PFSK-1 (cell line): ENCODE results near the gene SPATA6. TPM values are rescaled to one million over a fixed set of nuclear protein-coding genes. Genes with fewer than 3 reads are reported as not detected.

Source experiments
- FOXP2 ChIP-seq: optimal IDR thresholded peaks from 2 replicates; pipeline ENCODE3; 2011; ENCODE audit warnings: borderline replicate concordance, control low read depth, inconsistent platforms; ENCODE audit not compliant: insufficient read depth; ENCODE audit errors: extremely low read length, extremely low read depth
- POLR2AphosphoS5 ChIP-seq: IDR thresholded peaks from 2 replicates; pipeline ENCODE4 v1.6.1; 2012; ENCODE audit warnings: low read depth, mild to moderate bottlenecking, control low read depth, low read length, moderate library complexity
- REST ChIP-seq, 2 experiments: IDR thresholded peaks; 2 replicates each; pipeline versions ENCODE4 v1.6.1 to v1.8.0; 2011 to 2012; ENCODE audit warnings: low read depth in 2 of 2, low read length in 2 of 2, control low read depth in 1 of 2, inconsistent platforms in 1 of 2, mild to moderate bottlenecking in 1 of 2, moderate library complexity in 1 of 2; ENCODE audit not compliant: insufficient read depth in 1 of 2
- SIN3A ChIP-seq: IDR thresholded peaks from 2 replicates; pipeline ENCODE4 v1.6.1; 2012; ENCODE audit warnings: mild to moderate bottlenecking, low read length, moderate library complexity, borderline replicate concordance; ENCODE audit not compliant: insufficient read depth
- TAF1 ChIP-seq: IDR thresholded peaks from 2 replicates; pipeline ENCODE4 v1.6.1; 2012; ENCODE audit warnings: low read length, control low read depth, borderline replicate concordance; ENCODE audit not compliant: insufficient read depth
- polyA plus RNA-seq: library from polyadenylated mRNA; unstranded; fragments of >200 nt; gene quantifications from one replicate; pipeline ENCODE4 v1.2.1, GENCODE V29; 2012; ENCODE audit warnings: low read depth, missing spikeins; ENCODE audit not compliant: insufficient read length

SPATA6 gene
- polyA plus RNA-seq: 0.06 TPM

DNA sequence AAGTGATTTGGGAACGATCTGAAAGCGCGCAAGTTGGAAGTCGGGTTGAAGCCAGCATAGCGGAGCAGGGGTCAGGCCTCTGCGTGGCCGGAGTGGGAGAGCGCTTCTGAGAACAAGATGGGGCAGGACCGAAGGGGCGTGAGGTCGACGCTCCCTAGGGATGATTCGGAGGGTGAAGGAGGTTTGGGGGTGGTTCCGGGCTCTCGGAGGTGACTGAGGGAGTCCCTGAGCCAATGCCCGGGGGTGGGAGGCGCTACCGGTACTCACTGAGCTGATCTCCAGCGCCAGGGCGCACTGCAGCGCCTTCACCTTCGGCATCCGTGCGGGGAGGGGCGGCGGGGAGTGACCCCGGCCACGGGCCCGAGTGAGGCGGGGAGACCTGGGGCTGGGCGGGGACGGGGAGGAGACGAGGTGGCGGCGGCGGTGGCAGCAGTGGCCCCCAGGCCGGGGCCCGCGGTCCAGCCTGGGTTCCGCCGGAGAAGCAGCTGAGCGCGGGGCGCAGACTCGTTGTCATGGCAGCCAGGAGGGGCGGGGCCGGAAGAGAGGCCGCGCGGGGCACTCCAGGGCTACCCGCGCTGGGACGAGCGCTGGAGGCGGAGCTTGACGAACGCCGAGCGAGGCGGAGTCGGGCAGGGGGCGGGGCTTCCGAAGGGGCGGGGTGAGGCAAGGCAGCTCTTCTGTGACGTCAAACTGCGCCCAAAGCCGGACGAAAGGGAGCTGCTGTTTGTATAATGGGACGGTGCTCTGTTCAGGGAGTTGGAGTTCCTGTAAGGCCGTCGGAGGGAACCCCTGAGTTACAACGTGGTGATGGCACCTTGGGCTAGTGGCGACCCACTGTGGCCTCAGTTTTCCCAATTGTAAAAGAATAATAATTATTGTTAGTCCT lies at the start of gene SPATA6:
SPATA6 (minus strand) TSS at position 514 of the 886 bp plus-strand sequence; CDS start at position 318, 196 bp downstream.
- TF ChIP-seq SIN3A (no peak), REST (IDR thresholded peaks at IDR 0.05; ENCODE audit: insufficient read depth in 1 of 2, low read depth in 2 of 2, low read length in 2 of 2) (no peak), TAF1 (no peak), POLR2AphosphoS5 (no peak; the same call in 1 of the 2 replicates)

DNA sequence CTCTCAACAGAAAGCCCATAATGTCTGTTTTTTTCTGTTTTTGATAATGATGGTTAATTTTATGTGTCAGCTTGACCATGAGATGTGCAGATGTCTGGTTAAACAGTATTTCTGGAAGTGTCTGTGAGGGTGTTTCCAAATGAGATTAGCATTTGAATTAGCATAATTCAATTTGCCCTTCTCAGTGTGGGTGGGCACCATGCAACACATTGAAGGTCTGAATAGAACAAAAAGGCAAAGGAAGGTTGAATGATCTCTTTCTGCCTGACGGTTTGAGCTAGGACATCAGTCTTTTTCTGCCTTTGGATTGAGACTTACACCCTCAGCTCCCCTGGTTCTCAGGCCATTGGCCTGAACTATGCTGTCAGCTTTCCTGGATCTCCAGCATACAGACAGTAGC lies 34.9 kb upstream of the SPATA6 start:
- TF ChIP-seq TAF1: no peak

- TF ChIP-seq SIN3A (no peak), REST (IDR thresholded peaks at IDR 0.05; ENCODE audit: insufficient read depth in 1 of 2, low read depth in 2 of 2, low read length in 2 of 2) (no peak), POLR2AphosphoS5 (no peak), TAF1 (no peak), FOXP2 (no peak)
Measured at GRCh38 chr1:48500541-48501450, 28.8 kb upstream of the SPATA6 start.

- no peak for TF ChIP-seq TAF1
- no peak for TF ChIP-seq SIN3A
- no peak for TF ChIP-seq REST (IDR thresholded peaks at IDR 0.05; ENCODE audit: insufficient read depth in 1 of 2, low read depth in 2 of 2, low read length in 2 of 2)
- TF ChIP-seq FOXP2: no peak
Measured at GRCh38 chr1:48499211-48499735, 27.3 kb upstream of the SPATA6 start.

DNA sequence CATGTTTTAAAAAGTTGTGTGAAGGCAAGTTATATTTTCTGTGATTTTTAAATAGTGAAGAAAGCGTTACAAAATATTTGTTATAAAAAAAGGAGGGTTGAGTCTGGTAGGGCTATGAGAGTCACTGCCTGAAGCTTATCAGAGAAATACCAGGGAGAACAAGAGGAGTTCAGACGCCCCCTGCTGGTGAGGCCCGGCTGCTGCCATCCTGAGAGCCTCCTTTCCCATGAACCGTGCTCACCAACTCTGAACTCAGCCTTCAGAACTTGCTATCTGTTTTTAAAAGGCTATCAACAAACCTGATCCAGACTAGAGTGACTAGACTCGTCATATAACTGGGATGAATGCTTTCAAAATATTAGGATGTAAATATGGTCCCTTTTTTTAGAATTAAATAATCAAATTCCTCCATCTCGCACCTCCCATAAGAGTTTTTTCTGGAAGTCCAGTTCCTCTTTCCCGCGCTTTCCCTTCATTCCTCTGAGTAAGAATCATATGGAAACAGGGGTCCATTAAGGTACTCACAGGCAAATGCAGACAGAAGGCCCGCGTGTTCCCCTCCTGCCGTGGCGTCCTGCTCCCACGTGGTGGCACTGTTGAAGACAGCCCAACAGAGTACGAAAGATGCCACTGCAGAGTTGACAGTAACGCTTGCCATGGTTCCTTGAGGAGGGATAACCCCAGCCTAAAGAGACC lies 26.2 kb upstream of the SPATA6 start:
- TF ChIP-seq REST (IDR thresholded peaks at IDR 0.05; ENCODE audit: insufficient read depth in 1 of 2, low read depth in 2 of 2, low read length in 2 of 2): peak; percentile 64 to 71; a peak in 3 of 4 replicates
- TF ChIP-seq FOXP2: no peak
